Middle frontal gyrus (tissue), 1 donor: Measurements from ENCODE around the gene CCDC201.
"Not testable (repeated sequence)": the region's sequence is repeated elsewhere in the genome, so short reads cannot be mapped to it uniquely, and the experiment has no call there.

ENCODE experiments used
- DNase-seq: peaks from one replicate; pipeline ENCODE4 v3.0.0-alpha.2; 2015; ENCODE audit warnings: low spot score; ENCODE audit errors: extremely low spot score

Gene CCDC201

DNA sequence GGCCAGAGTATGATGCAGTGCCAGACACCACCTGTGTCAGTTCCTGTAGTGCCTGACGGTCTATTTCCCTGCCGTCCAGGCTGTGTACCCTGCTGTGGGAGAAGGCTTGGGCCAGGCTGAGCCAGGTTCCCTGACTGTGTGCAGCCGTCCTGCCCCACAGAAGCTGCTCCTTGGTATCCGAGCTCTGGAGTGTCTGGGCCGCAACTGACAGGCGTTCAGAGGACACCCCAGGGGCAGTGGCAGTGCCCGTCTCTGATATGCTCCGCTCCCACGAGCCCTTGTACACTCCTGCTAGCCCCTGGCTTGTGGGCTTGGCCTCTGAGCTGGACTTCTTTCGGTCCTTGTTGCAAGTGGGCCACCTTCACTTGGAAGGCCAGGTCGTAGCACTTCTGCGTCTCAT lies 55.0 kb downstream of the CCDC201 start:
- not testable (repeated sequence) for DNase-seq

DNA sequence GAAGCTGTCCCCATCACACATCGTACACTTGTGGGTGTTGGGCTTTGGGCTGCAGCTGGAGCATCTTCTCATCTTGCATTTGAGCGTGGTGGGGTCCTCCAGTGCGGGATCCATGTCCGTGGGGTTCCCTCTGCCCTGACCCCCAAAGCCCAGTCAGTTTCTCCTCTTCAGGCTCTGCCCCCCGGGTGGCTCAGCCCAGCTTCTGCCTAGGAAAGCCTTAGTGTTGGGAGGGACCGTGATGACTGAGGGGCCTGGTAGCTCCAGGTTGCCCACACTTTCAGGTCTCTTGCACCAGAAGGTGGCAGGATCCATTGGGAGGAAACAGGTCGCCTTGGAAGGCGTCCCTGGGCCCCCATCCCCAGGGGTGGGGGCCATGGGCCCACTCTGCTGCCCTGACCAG lies 55.9 kb downstream of the CCDC201 start:
- DNase-seq = not testable (repeated sequence)

DNA sequence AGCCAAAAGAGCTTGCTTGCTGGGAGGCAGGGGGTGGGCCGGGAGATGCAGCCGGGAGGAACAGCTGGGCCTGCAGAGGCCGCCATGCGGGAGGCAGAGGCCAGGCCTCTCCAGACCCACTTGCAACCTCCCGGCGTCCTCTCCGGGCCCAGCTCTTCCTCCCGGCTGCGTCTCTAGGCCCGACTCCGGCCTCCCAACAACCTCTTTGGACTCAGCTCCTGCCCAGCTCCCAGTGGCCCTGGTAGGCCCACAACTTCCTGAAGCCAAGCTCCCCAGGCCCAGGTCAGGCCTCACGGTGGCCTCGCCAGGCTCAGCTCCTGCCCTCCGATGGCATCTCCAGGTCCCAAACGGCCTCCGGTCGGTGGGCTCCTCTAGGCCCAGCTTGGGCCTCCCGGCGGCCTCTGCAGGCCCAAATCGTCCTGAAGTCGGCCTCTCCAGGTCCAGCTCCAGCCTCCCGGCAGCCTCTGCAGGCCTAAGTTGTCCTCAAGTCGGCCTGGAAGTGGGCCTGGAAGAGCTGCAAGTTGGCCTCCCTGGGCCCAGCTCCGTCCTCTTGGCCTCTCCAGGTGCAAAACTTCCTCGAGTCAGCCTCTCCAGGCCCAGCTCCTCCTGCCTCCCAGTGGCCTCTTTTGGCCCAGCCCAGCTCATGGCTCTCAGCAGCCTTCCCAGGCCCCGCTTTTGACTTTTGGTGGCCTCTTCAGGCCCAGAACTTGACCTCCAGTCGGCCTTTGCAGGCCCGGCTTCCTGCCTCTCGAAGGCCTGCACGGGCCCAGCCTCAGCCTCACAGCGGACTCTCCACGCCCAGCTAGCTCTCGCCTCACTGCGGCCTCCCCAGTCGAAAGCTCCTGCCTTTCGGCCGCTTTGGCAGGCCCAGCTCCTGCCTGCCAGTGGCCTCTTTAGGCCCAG lies 58.4 kb downstream of the CCDC201 start:
- not testable (repeated sequence) for DNase-seq

GRCh38 chr7:45813771-45814170 lies 59.1 kb downstream of the CCDC201 start:
- DNase-seq = not testable (repeated sequence)

GRCh38 chr7:45812946-45813345 lies 59.9 kb downstream of the CCDC201 start:
- no peak for DNase-seq

- not testable (repeated sequence) for DNase-seq
Measured at GRCh38 chr7:45811652-45812234, 61.1 kb downstream of the CCDC201 start.

- DNase-seq = not testable (repeated sequence)
Measured at GRCh38 chr7:45810451-45811005, 62.4 kb downstream of the CCDC201 start.
